Lung microvascular endothelial cell (primary cell): ENCODE measurements around the gene EGFL8. TPM values are rescaled to one million over a fixed set of nuclear protein-coding genes. Genes with fewer than 3 reads are reported as not detected.
A peak's percentile ranks its signal among the peaks of the same experiment; 100 is the strongest.
"Not testable (repeated sequence)": the region's sequence is repeated elsewhere in the genome, so short reads cannot be mapped to it uniquely, and the experiment has no call there.

ENCODE experiments used
- DNase-seq, 2 donors: peaks; one replicate each; pipeline versions ENCODE4 v3.0.0 to v3.0.0-alpha.2; 2010; ENCODE audit warnings: low read depth in 2 of 2
- total RNA-seq: library from RNA; depleted of rRNA; stranded (reverse); fragments of >200 nt; gene quantifications from 2 replicates; pipeline ENCODE4 v1.2.1, GENCODE V29; 2014

The EGFL8 gene
- total RNA-seq, 1 donor from 2014 or later, result 1.2 TPM

DNA sequence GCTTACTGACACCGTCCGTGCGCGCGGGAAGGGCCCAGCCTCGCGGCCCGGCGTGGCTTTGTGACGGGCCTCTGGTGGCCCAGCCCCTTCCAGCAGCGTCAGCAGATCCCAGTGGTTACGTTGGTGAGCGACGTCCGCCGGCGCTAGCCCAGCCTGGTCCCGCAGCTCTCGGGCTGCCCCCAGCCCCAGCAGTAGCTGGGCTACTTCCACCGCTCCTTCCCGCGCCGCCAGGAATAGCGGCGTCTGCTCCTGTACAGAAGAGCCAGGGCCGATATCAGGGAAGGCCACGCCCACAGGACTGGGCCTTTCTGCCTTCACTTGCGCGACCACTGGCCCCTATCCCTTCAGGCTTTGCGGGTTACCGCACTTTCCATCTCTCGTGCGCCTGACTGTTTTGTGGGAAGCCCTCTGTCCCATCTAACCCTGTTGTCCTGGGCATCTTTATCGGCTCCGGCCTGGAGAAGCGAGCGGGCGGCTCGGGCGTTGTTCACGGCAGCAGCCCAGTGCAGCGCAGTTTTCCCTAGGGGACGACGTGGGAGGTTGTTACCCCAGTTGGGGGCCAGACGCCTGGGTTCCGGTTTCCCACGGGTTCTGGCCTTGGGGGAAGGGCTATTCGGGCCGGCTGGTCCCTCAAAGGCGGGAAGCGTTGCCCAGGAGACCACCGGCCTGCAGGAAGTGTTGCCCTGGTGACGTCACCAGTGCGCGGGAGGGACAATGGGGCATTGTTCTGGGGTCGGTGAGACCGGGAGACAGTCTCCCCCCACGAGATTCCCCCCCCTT, 31.7 kb downstream of the EGFL8 start:
- peak; percentile 99 to 100 for DNase-seq

DNA sequence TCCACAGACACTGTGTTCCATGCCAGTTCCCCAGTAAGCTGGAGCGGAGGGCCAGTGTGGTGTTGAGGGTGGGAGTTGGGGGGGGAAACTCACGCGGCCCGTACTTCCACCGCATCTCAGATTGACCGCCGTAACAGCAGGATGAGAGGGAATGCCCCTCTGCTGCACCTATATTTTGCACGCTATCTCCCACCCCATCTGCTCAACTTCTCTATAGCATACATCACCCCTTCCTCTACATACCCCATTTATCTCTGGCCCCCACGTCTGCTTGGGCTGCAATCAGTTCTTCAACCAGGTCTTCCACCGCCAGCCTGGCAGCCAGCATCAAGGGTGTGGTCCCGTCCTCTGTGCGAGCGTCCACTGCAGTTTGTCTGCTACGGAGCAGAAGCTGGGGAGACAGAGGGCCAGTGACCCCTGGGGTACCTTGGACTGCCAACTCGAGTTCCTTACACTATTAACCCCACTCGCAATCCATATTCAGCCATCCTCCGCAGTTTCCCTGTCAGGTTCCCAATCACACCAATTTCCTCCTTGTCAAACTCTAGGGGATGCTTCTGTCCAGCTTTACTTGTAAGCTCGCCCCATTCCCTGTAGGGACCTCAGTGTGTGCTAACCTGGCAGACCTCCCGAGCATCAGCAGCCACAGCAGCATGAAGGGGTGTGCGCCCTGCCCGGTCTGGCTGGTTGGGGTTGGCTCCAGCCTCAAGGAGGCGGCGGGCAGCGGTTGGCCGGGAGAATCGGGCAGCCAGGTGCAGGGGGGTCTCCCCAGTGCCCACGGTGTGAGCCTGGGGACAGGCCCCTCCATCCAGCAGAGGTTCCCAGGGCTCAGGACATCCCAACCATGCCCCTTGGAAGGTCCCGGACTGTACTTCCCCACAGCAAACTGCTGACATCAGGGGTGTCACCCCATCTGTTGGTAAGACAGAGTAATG, 32.6 kb downstream of the EGFL8 start:
- peak; percentile 68 to 77 for DNase-seq

DNA sequence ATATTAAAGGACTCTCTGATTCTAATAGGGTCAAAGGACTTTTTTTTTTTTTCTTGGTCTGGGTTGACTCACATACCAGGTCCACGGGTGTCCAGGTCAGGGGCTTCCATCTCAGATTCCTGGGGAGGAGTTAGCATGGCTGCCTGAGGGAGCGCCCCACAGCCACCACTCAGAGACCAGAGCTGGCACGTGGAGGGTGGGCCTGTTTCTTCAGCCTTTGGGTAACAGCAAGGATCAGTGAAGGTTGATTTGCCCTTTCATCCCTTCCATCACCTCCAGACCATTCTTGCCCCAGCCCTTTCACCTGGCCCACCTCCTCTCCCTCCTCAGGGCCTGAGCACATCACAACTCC, 33.9 kb downstream of the EGFL8 start:
- DNase-seq, result no peak

DNA sequence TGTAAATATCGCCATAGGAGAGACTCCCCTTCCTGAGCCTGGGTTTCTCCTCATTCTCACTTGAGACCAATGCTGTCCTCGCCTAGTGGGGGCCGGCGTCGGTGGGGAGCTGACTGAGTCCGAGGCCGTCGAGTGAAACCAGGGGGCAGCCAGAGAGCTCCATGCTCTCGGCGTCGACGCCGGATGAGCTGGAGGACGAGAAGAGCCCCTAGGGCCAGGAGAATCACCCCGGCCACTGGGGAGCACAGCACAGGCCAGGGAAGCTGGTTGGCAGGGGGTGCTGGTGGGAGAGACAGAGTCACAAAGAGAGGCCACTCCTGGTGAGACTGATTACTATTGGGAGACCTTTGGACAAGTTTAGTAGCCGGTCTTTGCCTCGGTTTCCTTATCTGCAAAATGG, 34.5 kb downstream of the EGFL8 start:
- no peak for DNase-seq

DNA sequence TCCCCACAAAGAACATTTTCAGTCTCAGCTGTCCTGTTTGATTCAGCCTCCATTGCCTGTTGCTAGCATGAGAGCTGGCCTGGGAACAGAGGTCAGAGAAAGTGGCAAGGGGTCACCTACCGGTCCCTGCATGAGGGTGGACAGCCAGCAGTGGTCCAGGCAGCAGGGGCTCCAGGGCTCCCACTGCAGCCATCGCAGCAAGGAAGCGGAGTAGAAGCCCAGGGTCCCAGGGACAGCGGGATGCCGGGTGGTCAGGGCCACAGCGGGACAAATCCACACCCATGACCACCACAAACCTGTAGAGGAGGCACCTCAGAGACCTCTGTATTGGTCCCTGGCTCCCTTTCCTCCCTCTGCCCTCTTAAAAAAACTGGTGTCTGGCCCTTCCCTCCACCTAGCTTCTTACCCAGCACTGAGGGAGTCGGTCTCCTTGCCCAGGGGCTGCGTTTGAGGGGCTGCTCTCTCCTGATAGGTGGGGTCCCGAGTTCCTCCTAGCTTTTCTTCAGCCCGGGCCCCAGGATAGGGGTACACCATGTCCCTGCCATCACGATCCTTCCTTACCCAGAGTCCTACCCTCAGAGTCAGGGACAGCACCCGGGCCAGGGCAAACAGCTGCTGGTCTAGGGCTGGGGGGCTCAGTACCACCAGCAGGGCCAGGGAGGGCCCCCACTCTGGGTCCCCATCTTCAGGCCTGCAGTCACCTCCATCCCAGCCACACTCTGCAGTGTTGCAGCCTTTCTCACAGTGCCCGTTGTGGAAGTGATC, 36.5 kb downstream of the EGFL8 start:
- no peak for DNase-seq

DNA sequence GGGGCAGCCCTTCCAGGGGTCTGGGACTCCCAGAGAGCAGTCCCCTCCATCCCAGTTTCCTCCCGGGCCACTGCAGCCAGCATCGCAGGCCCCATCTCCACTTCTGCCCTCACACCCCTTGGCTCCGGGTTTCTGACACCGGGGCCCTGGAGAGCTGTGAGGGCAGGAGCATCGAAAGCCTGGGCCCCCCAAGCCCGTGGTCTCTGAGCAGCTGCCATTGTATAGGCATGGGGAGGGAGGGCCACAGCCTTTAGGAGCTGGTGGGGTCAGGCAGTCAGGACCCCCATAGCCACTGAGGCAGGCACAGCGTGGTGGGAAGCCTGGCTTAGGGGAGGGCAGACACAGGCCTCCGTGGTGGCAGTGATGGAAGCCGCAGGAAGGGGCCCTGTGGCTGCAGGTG, 37.8 kb downstream of the EGFL8 start:
- no peak for DNase-seq

DNA sequence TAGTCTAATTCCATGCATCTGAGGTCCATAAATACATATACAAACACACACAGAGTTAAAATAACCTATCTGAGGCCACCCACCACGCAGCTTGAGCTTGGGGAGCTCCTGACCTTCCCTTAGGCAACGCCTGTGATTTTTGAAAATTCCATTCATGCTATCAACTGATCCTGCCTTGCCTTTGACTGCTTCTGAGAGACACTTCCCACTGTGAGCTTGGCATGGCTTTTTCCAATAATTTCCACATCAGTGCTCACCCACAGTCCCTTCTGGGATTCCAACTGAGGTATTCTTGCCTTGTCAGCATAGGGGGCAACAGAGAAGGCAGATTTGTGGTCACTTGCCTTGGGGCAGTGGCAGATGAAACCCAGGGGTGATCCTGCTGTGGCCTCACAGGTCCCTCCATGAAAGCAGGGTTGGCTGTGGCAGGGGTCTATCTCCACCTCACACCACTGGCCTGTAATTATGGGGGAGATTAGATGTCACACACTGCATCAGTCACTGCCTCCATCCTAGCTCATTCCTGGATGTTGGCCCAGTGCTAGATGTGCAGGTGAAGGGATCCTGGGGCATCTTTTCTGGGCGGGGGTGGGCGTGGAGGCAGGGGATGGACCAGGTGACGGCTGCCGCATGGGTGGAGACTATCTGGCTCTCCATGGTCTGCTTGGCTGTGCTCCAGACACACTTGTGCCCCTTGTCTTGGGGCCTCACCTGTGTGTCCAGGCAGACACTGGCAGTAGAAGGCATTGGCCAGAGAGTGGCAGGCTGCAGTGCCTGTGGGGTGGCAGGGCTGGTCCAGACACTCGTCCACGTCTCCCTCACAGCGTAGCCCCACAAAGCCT, 39.3 kb downstream of the EGFL8 start:
- DNase-seq, result no peak

DNA sequence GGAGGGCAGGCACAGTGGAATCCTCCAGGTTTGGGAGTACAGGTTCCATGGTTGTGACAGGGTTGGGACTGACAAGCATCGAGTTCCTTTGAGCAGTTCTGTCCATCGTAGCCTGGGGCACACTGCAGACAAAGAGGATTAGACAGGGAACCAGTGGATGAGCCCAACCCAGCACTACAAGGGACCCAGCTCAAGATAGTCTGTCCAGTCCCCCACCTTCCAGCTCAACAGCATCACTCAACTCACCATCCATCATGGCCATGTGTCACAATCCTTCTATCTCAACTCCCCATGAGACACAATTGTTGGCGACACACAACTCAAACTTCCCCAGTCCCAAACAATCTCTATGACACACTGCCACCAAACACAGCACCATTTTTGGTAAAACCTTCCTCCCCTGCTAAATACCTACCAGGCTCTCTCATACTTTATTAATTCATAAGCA, 39.9 kb downstream of the EGFL8 start:
- no peak for DNase-seq

DNA sequence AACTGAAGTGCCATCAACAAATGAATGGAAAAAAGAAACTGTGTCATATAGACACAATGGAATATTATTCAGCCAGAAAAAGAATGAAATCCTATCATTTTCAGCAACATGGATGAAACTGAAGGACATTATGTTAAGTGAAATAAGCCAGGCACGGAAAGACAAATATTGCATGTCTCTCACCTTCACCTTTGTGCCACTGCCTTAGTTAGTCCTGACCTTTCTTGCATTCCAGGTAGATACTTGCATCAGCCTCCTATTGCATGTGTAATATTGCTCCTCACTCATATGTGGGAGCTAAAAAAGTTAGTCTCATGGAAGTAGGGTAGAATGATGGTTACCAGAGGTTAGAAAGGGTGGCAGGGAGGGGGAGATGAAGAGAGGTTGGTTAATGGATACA, 44.6 kb downstream of the EGFL8 start:
- no peak for DNase-seq

DNA sequence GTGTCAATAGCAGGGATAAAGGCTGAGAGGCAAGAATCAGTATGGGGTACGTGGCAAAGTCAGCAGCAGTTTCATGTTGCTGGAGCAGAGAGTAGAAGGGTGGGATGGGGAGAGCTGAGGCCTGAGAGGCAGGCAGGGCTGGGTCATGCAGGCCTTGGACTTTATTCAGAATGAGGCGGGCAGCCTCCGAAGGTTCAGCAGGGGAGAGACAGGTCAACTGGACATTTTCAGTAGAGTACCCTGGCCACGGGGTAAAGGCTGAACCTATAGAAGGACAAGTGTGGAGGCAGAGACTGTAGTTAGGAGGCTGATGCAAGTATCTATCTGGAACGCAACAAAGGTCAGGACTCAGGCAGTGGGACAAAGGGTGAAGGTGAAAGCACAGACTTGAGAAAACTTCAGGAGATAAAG, 45.8 kb downstream of the EGFL8 start:
- no peak for DNase-seq

DNA sequence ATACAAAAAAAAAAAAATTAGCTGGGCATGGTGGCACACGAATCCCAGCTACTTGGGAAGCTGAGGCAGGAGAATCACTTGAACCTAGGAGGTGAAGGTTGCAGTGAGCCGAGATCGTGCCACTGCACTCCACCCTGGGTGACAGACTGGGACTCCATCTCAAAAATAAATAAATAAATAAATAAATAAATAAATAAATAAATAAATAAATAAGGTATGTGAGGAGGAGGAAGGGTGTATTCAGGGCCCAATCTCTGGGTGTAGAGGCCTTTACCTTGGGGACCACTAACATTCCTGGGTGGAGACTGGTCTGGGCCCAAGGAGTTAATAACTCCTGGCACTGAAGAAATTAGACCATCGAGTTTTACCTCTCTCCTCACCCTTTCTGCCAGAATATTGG, 47.0 kb downstream of the EGFL8 start:
- not testable (repeated sequence) for DNase-seq

DNA sequence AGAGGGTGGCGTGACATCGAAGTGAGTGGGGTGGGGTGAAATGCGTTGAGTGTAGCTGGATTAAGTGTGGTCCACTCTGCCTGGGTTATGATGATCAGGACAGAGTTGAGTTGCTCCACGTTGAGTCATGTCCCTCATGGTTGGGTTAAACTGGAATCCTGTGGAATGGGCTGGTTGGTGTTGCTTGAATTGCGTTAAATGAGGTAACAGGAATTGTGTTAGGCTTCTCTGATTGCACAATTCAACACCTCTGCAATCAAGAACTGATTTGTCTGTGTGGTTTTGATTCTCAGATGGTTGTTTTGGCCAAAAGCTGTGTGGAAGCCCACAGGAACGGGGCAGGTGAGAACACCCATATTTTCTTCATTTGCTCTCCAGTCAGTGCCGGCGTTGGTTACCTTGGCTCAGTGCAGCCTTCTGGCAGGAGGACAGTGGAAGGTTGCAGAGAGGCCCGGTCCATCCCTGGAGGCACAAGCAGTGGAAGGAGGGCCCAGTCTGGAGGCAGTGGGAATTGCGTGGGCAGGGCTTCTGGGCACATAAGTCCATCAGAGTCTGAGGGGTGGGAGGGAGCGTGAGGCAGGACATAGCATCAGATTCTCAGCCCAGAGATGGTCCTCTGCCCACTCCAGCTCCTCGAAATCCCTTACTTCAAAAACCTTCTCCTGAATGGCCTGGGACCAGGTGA, 47.8 kb downstream of the EGFL8 start:
- no peak for DNase-seq

DNA sequence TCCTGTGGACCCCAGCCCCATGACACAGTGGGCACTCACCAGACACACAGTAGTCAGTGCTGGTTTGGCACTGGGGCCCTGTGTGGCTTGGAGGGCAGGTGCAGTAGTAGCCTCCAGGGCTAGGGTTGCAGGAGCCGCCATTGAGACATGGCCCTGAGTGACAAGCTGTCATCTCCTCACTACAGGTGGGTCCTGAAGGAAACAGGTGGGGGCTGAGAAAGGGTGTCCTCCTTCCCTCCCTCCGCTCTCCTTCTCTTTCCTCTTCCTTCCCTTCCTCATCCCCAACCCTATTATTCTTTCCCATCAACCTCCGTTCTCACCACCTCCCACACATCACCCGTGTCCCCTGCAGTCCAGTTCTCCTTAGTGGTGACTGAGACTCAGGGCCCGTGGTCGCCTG, 49.3 kb downstream of the EGFL8 start:
- no peak for DNase-seq

DNA sequence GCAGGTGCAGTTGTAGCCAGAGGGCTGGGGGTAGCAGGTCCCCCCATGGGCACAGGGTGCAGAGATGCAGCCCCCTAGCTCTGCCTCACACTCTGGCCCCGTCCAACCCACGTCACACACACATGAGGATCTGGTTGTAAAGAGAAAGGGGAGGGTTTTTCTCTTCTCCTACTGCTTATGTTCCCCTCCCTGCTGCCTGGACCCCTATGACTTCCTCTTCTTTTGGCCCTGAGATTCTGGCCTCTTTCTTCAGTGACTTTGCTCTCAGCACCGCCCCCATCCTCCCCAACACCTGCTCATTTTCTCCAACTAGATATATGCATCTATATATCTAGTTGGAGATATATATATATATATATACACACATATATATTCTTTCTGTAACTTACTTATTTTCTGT, 49.7 kb downstream of the EGFL8 start:
- DNase-seq, result no peak

DNA sequence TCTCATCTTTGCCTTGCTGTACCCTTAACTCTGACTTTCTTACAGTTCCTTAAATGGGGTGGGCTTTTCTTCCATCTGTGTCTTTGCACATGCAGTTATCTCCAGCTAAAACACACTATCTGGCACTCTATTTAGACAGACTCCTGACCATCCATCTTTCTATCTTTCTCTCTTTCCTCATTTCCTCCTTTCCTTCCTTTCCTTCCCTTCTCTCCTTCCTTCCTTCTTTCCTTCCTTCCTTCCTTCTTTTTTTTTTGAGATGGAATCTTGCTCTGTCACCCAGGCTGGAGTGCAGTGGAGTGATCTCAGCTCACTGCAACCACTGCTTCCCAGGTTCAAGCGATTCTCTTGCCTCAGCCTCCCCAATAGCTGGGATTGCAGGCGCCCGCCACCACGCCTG, 51.2 kb downstream of the EGFL8 start:
- DNase-seq, result no peak

DNA sequence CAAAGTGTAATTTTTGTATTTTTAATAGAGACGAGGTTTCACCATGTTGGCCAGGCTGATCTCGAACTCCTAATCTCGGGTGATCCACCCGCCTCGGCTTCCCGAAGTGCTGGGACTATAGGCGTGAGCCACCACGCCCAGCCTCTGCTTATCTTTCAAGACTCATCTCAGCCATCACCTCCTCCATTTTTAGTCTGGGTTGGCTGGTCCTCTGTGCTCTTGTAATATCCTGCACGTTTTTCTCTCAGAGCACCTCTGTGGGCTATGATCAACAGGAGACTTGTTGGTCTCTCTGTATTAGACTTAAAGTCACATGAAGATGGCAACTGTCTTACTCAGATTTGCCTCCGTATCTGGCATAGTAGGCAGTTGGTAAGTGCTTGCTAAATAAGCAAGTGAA, 51.9 kb downstream of the EGFL8 start:
- no peak for DNase-seq

DNA sequence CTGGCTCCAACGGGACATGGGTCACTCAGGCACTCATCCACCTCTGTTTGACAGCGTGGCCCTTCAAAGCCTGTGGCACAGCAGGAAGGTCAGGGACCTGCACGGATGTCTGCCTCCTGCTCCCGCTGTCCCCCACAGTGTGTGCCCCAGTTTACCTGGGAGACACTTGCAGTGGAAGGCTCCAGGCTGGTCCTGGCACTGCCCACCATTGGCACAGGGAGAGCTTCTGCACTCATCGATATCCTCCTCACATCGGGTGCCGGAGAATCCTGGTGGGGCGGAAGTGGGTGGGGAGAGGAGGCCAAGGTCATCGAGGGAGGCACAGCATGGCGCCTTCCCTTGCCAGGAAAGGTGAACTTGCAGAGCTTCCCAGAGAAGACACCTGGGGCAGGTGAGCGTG, 52.6 kb downstream of the EGFL8 start:
- no peak for DNase-seq
